ENCODE measurements around the gene GUCY1A2.

GUCY1A2 gene

GRCh38 chr11:107011977-107012376, 6.3 kb downstream of the GUCY1A2 start:
- in situ Hi-C loops (cut with HindIII; ENCODE audit: low pct_ligation_motif_present, low sequenced_read_pairs), result no loop called here
- H3K36me3 ChIP-seq (replicated peaks), result no peaks in the 10 kb centered on the region
- no peak overlapping the region for H3K27ac ChIP-seq
- no peak overlapping the region for H3K4me3 ChIP-seq (ENCODE audit: low read depth, low read length)
- DNase-seq, result peak; percentile 26
- TF ChIP-seq, protein P1, sequence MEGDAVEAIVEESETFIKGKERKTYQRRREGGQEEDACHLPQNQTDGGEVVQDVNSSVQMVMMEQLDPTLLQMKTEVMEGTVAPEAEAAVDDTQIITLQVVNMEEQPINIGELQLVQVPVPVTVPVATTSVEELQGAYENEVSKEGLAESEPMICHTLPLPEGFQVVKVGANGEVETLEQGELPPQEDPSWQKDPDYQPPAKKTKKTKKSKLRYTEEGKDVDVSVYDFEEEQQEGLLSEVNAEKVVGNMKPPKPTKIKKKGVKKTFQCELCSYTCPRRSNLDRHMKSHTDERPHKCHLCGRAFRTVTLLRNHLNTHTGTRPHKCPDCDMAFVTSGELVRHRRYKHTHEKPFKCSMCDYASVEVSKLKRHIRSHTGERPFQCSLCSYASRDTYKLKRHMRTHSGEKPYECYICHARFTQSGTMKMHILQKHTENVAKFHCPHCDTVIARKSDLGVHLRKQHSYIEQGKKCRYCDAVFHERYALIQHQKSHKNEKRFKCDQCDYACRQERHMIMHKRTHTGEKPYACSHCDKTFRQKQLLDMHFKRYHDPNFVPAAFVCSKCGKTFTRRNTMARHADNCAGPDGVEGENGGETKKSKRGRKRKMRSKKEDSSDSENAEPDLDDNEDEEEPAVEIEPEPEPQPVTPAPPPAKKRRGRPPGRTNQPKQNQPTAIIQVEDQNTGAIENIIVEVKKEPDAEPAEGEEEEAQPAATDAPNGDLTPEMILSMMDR (IDR thresholded peaks at IDR 0.05; ENCODE audit: low read depth, low read length, missing control alignments), result no peak
- H3K27me3 ChIP-seq (replicated peaks), result no peaks in the 10 kb centered on the region

DNA sequence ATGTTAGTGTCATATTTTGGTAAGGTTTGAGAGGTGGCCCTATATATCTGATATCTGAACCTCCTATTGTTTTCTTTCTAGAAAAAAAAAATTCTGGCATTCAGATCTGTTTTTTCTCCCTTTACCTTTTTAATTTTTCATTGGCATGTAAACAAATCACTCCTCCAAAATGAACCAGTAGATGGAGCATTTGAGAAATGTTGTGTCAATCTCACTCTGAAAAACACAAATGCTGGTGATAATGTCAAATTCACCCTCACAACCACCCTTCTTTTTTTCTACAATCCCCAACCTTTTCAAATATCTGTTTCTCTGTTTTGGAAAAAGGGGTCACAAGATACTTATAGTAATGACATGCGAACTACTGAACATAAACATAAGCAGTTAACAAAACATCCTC, 9.1 kb downstream of the GUCY1A2 start:
- in situ Hi-C loops (cut with HindIII; ENCODE audit: low pct_ligation_motif_present, low sequenced_read_pairs), result no loop called here
- DNase-seq, result no peak

GRCh38 chr11:107006076-107006833, 12.0 kb downstream of the GUCY1A2 start:
- H3K27me3 ChIP-seq (replicated peaks), result no peaks in the 10 kb centered on the region
- in situ Hi-C loops (cut with HindIII; ENCODE audit: low pct_ligation_motif_present, low sequenced_read_pairs), result no loop called here
- no peaks in the 10 kb centered on the region for H3K36me3 ChIP-seq (replicated peaks)
- TF ChIP-seq, protein P1 (IDR thresholded peaks at IDR 0.05; ENCODE audit: low read depth, low read length, missing control alignments), result no peak
- H3K27ac ChIP-seq, result no peak overlapping the region
- no peak overlapping the region for H3K4me3 ChIP-seq (ENCODE audit: low read depth, low read length)
- DNase-seq, result no peak

More for the DNA sequence above, 9.1 kb downstream of the GUCY1A2 start:
- H3K36me3 ChIP-seq (replicated peaks), result no peaks in the 10 kb centered on the region
- TF ChIP-seq, protein P1 (IDR thresholded peaks at IDR 0.05; ENCODE audit: low read depth, low read length, missing control alignments), result no peak
- no peak overlapping the region for H3K27ac ChIP-seq
- no peaks in the 10 kb centered on the region for H3K27me3 ChIP-seq (replicated peaks)
- no peak overlapping the region for H3K4me3 ChIP-seq (ENCODE audit: low read depth, low read length)

GRCh38 chr11:106999196-106999595, 19.1 kb downstream of the GUCY1A2 start:
- H3K27me3 ChIP-seq (replicated peaks), result no peaks in the 10 kb centered on the region
- H3K27ac ChIP-seq, result peak overlapping the region; percentile 52
- TF ChIP-seq, protein P1 (IDR thresholded peaks at IDR 0.05; ENCODE audit: low read depth, low read length, missing control alignments), result no peak
- no peak for DNase-seq
- H3K36me3 ChIP-seq (replicated peaks), result no peaks in the 10 kb centered on the region
- in situ Hi-C loops (cut with HindIII; ENCODE audit: low pct_ligation_motif_present, low sequenced_read_pairs), result no loop called here
- no peak overlapping the region for H3K4me3 ChIP-seq (ENCODE audit: low read depth, low read length)

DNA sequence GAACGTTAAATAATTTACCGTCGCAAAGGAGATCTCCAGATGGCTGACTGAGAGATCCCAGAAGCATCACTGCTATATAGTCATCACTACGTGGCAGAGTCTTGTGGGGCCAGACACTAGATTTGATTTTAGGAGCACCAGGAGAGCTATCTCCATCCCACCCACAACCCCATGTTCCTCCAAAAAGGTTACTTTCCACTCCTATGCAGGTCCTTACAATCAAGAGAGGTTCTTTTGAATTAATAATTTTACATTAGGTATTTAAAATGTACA, 19.4 kb downstream of the GUCY1A2 start:
- in situ Hi-C loops (cut with HindIII; ENCODE audit: low pct_ligation_motif_present, low sequenced_read_pairs), result no loop called here
- Histone ChIP-seq H3K27me3 (replicated peaks) (no peaks in the 10 kb centered on the region), H3K36me3 (replicated peaks) (no peaks in the 10 kb centered on the region), H3K27ac (peak overlapping the region; percentile 52), H3K4me3 (ENCODE audit: low read depth, low read length) (no peak overlapping the region)
- TF ChIP-seq, protein P1 (IDR thresholded peaks at IDR 0.05; ENCODE audit: low read depth, low read length, missing control alignments), result no peak
- DNase-seq, result no peak
